NT2/D1 (cell line): ENCODE measurements around the gene TALDO1.
A peak's percentile ranks its signal among the peaks of the same experiment; 100 is the strongest.

ENCODE experiments used
- DNase-seq: peaks from one replicate; pipeline ENCODE4 v3.0.0-alpha.2; 2011; ENCODE audit warnings: low read depth, low spot score
- H3K27me3 ChIP-seq: 2 replicates; pipeline ENCODE4 v1.6.0; 2011; ENCODE audit warnings: mild to moderate bottlenecking; ENCODE audit not compliant: insufficient read length, insufficient read depth
- H3K36me3 ChIP-seq: 2 replicates; pipeline ENCODE4 v1.6.1; 2011; ENCODE audit warnings: mild to moderate bottlenecking, low read length, mixed read lengths; ENCODE audit not compliant: insufficient read depth, insufficient read length
- H3K4me1 ChIP-seq: 2 replicates; pipeline ENCODE4 v1.5.1; 2011; ENCODE audit not compliant: insufficient read depth, insufficient read length
- H3K4me3 ChIP-seq: 2 replicates; pipeline ENCODE4 v1.5.1; 2011; ENCODE audit warnings: low read depth; ENCODE audit not compliant: insufficient read length
- H3K9ac ChIP-seq: 2 replicates; pipeline ENCODE4 v1.6.0; 2011; ENCODE audit warnings: low read depth; ENCODE audit not compliant: insufficient read length
- H3K9me3 ChIP-seq: 2 replicates; pipeline ENCODE4 v1.5.1; 2011; ENCODE audit warnings: mild to moderate bottlenecking, low read length; ENCODE audit not compliant: insufficient read depth
- SUZ12 ChIP-seq: IDR thresholded peaks from 2 replicates; pipeline ENCODE4 v1.6.1; 2011; ENCODE audit not compliant: insufficient read length, insufficient read depth; ENCODE audit errors: extremely low read depth
- YY1 ChIP-seq: IDR thresholded peaks from 2 replicates; pipeline ENCODE4 v1.6.1; 2011; ENCODE audit not compliant: insufficient read length, insufficient read depth
- ZNF274 ChIP-seq: IDR thresholded peaks from 2 replicates; pipeline ENCODE4 v1.6.1; 2011; ENCODE audit warnings: mild to moderate bottlenecking, low read depth, low read length

TALDO1 gene

GRCh38 chr11:777288-778255 lies 30.3 kb downstream of the TALDO1 start, which contains the start of gene GATD1:
TSS of gene GATD1 (minus strand) at chr11:777487. CDS start at chr11:777462, 25 bp downstream.
- Histone ChIP-seq H3K9ac (peak within 1 kb of the TSS; percentile 99), H3K36me3 (peaks cover 65% of the 10 kb centered on the region), H3K27me3 (no peaks in the 10 kb centered on the region), H3K4me1 (peaks cover 50% of the 10 kb centered on the region), H3K9me3 (no peaks in the 10 kb centered on the region), H3K4me3 (peak within 1 kb of the TSS; percentile 96)
- TF ChIP-seq SUZ12 (no peak), YY1 (no peak), ZNF274 (no peak)
- peak; percentile 85 for DNase-seq

- no peak for TF ChIP-seq ZNF274
- Histone ChIP-seq H3K9ac (peak overlapping the region; percentile 95), H3K36me3 (peaks cover 48% of the 10 kb centered on the region), H3K4me3 (no peak overlapping the region), H3K4me1 (peaks cover 44% of the 10 kb centered on the region), H3K27me3 (no peaks in the 10 kb centered on the region), H3K9me3 (no peaks in the 10 kb centered on the region)
- DNase-seq = no peak
Measured at GRCh38 chr11:778976-779954, 32.0 kb downstream of the TALDO1 start.

GRCh38 chr11:779955-780532 lies 32.8 kb downstream of the TALDO1 start:
- DNase-seq = no peak
- peaks cover 45% of the 10 kb centered on the region for H3K36me3 ChIP-seq
- H3K9me3 ChIP-seq = no peaks in the 10 kb centered on the region
- TF ChIP-seq SUZ12 (no peak), ZNF274 (no peak), YY1 (no peak)
- H3K4me1 ChIP-seq = peaks cover 40% of the 10 kb centered on the region
- H3K27me3 ChIP-seq = no peaks in the 10 kb centered on the region
- no peak overlapping the region for H3K4me3 ChIP-seq
- peak overlapping the region; percentile 51 for H3K9ac ChIP-seq

GRCh38 chr11:782264-783174 lies 35.3 kb downstream of the TALDO1 start:
- Histone ChIP-seq H3K36me3 (peaks cover 54% of the 10 kb centered on the region), H3K9ac (peak overlapping the region; percentile 43), H3K9me3 (no peaks in the 10 kb centered on the region), H3K27me3 (no peaks in the 10 kb centered on the region), H3K4me3 (no peak overlapping the region), H3K4me1 (peaks cover 39% of the 10 kb centered on the region)
- TF ChIP-seq SUZ12 (no peak), YY1 (no peak), ZNF274 (no peak)
- no peak for DNase-seq

- Histone ChIP-seq H3K9me3 (no peaks in the 10 kb centered on the region), H3K27me3 (no peaks in the 10 kb centered on the region), H3K4me1 (peaks cover 43% of the 10 kb centered on the region), H3K4me3 (no peak overlapping the region), H3K36me3 (peaks cover 48% of the 10 kb centered on the region), H3K9ac (no peak overlapping the region)
- no peak for TF ChIP-seq SUZ12
- no peak for TF ChIP-seq YY1
- TF ChIP-seq ZNF274 = no peak
- peak; percentile 94 for DNase-seq
Measured at GRCh38 chr11:783581-784015, 36.3 kb downstream of the TALDO1 start.
